T-cell (primary cell): ENCODE data around the gene PRR23E. TPM values are rescaled to one million over a fixed set of nuclear protein-coding genes. Genes with fewer than 3 reads are reported as not detected.

Source experiments
- ATAC-seq, 4 experiments: fragments of 200-7000 bp in 3 of 4; fragments of 150-1000 bp in 1 of 4; cut with Tn5 transposase; replicated peaks in 1 of 4; 1 replicate in 3 of 4; 2 replicates in 1 of 4; pipeline ENCODE4 v1.10.0; 2021; ENCODE audit warnings: moderate library complexity in 3 of 4, mild to moderate bottlenecking in 2 of 4, moderate number of reproducible peaks in 1 of 4
- CTCF ChIA-PET, 2 donors: fragments of 300-600 bp; sonication (Branson Sonifier 250); formaldehyde crosslinking; loops; one replicate each; lab custom pipeline; 2022; ENCODE audit warnings: antibody characterized with exemption in 2 of 2; lab: Charles Lee
- POLR2A ChIA-PET, 2 donors: fragments of 300-600 bp; sonication (Branson Sonifier 250); formaldehyde crosslinking; loops; one replicate each; lab custom pipeline; 2022; ENCODE audit warnings: antibody characterized with exemption in 2 of 2; lab: Charles Lee
- DNase-seq, 35 experiments: peaks; one replicate each; pipeline versions ENCODE4 v3.0.0 to v3.0.0-alpha.2; 2013 to 2023
- H3K27ac ChIP-seq: one replicate; pipeline ENCODE4 v1.5.1; 2013; ENCODE audit warnings: low read length
- H3K27me3 ChIP-seq, 2 experiments: replicated peaks in 1 of 2; 1 replicate in 1 of 2; 2 replicates in 1 of 2; pipeline versions ENCODE4 v1.6.1 to v1.7.0; 2013; ENCODE audit warnings: low read length in 1 of 2, mixed read lengths in 1 of 2; ENCODE audit not compliant: control insufficient read depth in 2 of 2, insufficient read depth in 2 of 2; ENCODE audit errors: extremely low read depth in 1 of 2
- H3K36me3 ChIP-seq, 2 donors: 1 replicate in 1 of 2; 2 replicates in 1 of 2; pipeline versions ENCODE4 v1.6.1 to v1.7.0; 2013; ENCODE audit warnings: low read length in 1 of 2; ENCODE audit not compliant: control insufficient read depth in 2 of 2, insufficient read depth in 1 of 2; ENCODE audit errors: extremely low read depth in 1 of 2
- H3K4me1 ChIP-seq, 2 experiments: 1 replicate in 1 of 2; 2 replicates in 1 of 2; pipeline versions ENCODE4 v1.6.1 to v1.7.0; 2013; ENCODE audit warnings: low read length in 2 of 2, mixed read lengths in 1 of 2; ENCODE audit not compliant: insufficient read depth in 2 of 2, control insufficient read depth in 1 of 2; ENCODE audit errors: extremely low read depth in 1 of 2
- H3K4me3 ChIP-seq, 2 donors: 1 replicate in 1 of 2; 2 replicates in 1 of 2; pipeline versions ENCODE4 v1.5.1 to v1.7.0; 2013; ENCODE audit warnings: mild to moderate bottlenecking in 2 of 2, low read length in 1 of 2, moderate library complexity in 1 of 2; ENCODE audit not compliant: control insufficient read depth in 1 of 2; ENCODE audit errors: extremely low read depth in 1 of 2
- H3K9me3 ChIP-seq: 2 replicates; pipeline ENCODE4 v1.7.0; 2013
- H3K27ac Mint-ChIP-seq, 2 donors: one replicate each; pipeline ENCODE4 v1.8.0; 2020 to 2021; ENCODE audit warnings: mild to moderate bottlenecking in 2 of 2, mixed read lengths in 2 of 2
- H3K27me3 Mint-ChIP-seq, 2 donors: one replicate each; pipeline ENCODE4 v1.8.0; 2021 to 2022; ENCODE audit warnings: mixed read lengths in 2 of 2
- H3K36me3 Mint-ChIP-seq: one replicate; pipeline ENCODE4 v1.8.0; 2021; ENCODE audit warnings: mixed read lengths
- H3K4me1 Mint-ChIP-seq, 3 donors: one replicate each; pipeline ENCODE4 v1.8.0; 2020 to 2022; ENCODE audit warnings: mixed read lengths in 3 of 3, mild to moderate bottlenecking in 1 of 3
- H3K4me3 Mint-ChIP-seq, 3 donors: one replicate each; pipeline ENCODE4 v1.8.0; 2020 to 2022; ENCODE audit warnings: mild to moderate bottlenecking in 3 of 3, mixed read lengths in 3 of 3, moderate library complexity in 3 of 3
- H3K9me3 Mint-ChIP-seq, 3 donors: one replicate each; pipeline ENCODE4 v1.8.0; 2020 to 2022; ENCODE audit warnings: mixed read lengths in 3 of 3
- WGBS: methylation state at CpG from one replicate; pipeline ENCODE4 v1.1.5; 2013; ENCODE audit warnings: missing lambda C conversion rate; ENCODE audit not compliant: insufficient coverage; 5-methylcytosine and 5-hydroxymethylcytosine counted together
- total RNA-seq, 35 experiments: library from RNA in 6 of 35; stranded (reverse) in 6 of 35; fragments of 120-200 nt in 1 of 35; gene quantifications; one replicate each; pipeline versions ENCODE4 v1.2.1 to v1.2.4 and lab custom pipeline; 2013 to 2026

Gene PRR23E
- total RNA-seq, 5 donors from 2014 or later (not counting 1 experiment from before 2014, with no cell fraction given), result not detected

DNA sequence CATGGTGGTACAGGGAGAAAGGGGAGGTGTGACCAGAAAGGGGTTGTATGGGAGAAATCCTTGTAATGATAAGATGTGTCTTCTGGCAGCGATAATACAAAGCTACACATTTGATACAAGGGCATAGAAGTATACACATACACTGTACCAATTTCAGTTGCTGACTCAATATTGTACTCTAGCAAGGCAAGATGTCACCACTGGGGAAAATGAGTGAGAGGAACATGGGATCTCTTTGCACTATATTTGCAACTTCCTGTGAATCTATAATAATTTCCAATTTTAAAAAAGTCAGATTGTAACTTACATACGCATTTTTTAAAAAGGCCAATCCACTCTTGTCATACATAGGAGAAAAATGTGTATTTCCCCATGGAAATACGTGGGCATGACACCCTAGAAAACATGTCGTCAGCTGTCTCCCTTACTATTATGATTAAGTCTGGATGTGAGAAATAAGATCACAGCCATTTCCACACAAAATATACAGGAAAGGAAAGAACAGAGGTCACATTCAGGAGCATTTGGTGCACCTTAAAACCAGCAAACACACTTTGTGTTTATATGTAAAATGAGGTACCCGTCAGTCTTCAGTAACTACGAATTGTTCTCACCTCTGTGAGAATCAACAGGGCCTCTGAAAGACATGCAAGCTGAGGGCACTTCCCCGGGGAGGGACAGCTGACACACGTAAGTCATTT lies 22.9 kb downstream of the PRR23E start:
- WGBS, result 33% methylated on average over 2 of the region's 8 CpGs
- ChIA-PET POLR2A (no interaction called here), CTCF (no interaction called here)
- Histone ChIP-seq H3K27me3 (peaks cover 0 to 28% of the 10 kb centered on the region in 2 experiments), H3K9me3 (no peaks in the 10 kb centered on the region), H3K27ac (no peak overlapping the region), H3K4me1 (no peaks in the 10 kb centered on the region), H3K4me3 (no peak overlapping the region), H3K36me3 (no peaks in the 10 kb centered on the region)
- peaks cover 0 to 8% (median 6%) of the 10 kb centered on the region in 3 donors for H3K4me1 Mint-ChIP-seq
- no peak overlapping the region for H3K27ac Mint-ChIP-seq
- no peak for ATAC-seq
- DNase-seq, result no peak
- H3K27me3 Mint-ChIP-seq, result peaks cover 0 to 28% of the 10 kb centered on the region in 2 donors
- no peaks in the 10 kb centered on the region for H3K36me3 Mint-ChIP-seq
- H3K9me3 Mint-ChIP-seq, result no peaks in the 10 kb centered on the region
- H3K4me3 Mint-ChIP-seq, result no peak overlapping the region

DNA sequence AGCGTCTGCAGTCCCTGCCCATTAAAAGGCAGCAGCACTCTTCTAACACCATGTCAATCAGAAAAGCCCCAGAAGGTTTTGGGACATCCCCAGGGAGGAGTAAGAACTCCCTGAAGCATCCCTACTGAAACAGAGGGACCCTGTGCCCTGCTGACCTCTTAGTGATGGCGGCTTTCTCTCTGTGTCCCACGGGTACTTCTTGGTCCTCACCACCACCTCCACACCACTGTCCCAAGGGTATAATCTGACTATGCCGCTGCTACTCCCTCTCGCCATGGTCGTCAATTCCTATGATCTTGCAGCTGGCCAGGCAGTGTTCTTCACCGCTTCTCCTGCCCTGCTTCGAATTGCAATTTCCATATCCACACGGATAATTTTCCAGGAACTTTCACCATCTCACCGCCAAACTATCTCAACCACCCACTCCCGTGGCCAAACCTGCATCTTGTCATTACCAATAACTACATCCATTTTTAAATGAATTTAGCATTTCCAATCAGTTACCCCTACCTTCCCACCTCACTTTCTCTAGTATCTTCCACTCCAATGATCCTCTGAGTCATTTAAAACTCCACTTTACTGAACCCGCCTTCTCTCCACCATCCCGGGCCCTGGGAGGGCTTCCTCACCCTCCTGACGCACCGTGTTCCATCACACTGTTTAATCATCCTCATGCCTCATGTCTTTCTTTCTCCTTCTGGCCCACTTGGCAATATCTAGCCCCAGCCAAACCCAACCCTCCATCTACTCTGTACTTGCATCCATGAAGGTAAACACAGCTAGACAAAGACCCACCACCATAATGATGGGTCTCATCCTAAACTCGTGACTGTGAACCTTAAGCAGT lies 23.7 kb downstream of the PRR23E start:
- 81% methylated on average over 14 of the region's 16 CpGs for WGBS
- ChIA-PET CTCF (interaction anchor here in 1 of 2 donors (0.6 kb wide), 1 partner anchor 580 kb away, joined by 3 read pairs; no protein-coding TSS in a partner anchor), POLR2A (no interaction called here)
- H3K4me1 Mint-ChIP-seq, result peaks cover 0 to 8% (median 6%) of the 10 kb centered on the region in 3 donors
- H3K4me3 ChIP-seq, result no peak overlapping the region
- ATAC-seq (no peak), DNase-seq (no peak)
- no peak overlapping the region for H3K27ac ChIP-seq
- H3K9me3 Mint-ChIP-seq, result no peaks in the 10 kb centered on the region
- peaks cover 0 to 29% of the 10 kb centered on the region in 2 experiments for H3K27me3 ChIP-seq
- H3K9me3 ChIP-seq, result no peaks in the 10 kb centered on the region
- H3K4me1 ChIP-seq, result no peaks in the 10 kb centered on the region
- H3K27me3 Mint-ChIP-seq, result peaks cover 0 to 28% of the 10 kb centered on the region in 2 donors
- no peaks in the 10 kb centered on the region for H3K36me3 Mint-ChIP-seq
- no peak overlapping the region for H3K27ac Mint-ChIP-seq
- H3K4me3 Mint-ChIP-seq, result no peak overlapping the region
- no peaks in the 10 kb centered on the region for H3K36me3 ChIP-seq

DNA sequence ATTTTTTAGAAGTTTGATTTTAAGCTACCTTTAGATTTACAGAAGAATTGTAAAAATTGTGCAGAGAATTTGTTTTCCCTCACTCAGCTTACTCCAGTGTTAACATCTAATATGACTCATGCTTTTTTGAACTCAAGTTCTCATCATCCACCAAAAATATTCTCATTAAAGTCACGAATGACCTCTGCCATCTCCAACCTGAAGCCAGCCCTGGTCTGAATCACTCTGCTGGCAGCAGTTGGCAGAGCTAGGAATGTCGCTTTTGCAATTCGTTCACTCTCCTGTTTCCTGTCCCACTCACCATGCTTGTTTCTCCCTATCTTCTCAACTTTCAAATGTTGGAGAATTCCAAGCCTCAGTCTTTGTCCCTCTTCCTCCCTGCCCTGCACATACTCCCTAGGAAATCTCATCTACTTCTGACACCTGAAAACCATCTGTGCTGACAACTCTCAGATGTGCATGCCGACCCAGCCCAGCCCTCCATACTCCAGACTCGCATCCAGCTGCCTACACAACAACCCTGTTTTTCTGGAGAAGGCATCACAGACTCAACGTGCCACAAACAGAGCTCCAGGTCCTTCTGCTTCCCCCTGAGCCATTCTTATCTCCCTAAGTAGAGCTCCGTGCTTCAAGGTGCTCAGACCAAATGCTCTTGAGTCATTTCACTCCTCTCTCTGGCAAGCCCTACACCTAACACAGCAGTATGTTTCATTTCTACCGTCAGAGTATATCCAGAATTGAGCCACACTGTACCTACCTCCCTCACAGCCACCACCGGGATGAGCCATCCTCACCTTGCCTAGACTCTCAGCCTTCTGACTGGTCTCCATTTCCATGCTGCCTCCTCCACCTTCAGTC lies 24.9 kb downstream of the PRR23E start:
- H3K4me1 ChIP-seq, result no peaks in the 10 kb centered on the region
- WGBS, result 44% methylated on average over 9 of the region's 9 CpGs
- H3K36me3 ChIP-seq, result no peaks in the 10 kb centered on the region
- DNase-seq, result no peak
- H3K27ac ChIP-seq, result no peak overlapping the region
- H3K4me3 ChIP-seq, result no peak overlapping the region
- ChIA-PET CTCF (interaction anchor here in 1 of 2 donors (0.6 kb wide), 1 partner anchor 581 kb away, joined by 3 read pairs; no protein-coding TSS in a partner anchor), POLR2A (no interaction called here)
- Mint-ChIP-seq H3K4me1 (peaks cover 0 to 8% (median 6%) of the 10 kb centered on the region in 3 donors), H3K4me3 (no peak overlapping the region), H3K36me3 (no peaks in the 10 kb centered on the region), H3K27me3 (peaks cover 0 to 22% of the 10 kb centered on the region in 2 donors), H3K9me3 (no peaks in the 10 kb centered on the region), H3K27ac (no peak overlapping the region)
- H3K27me3 ChIP-seq, result peaks cover 0 to 35% of the 10 kb centered on the region in 2 experiments
- ATAC-seq, result no peak
- H3K9me3 ChIP-seq, result no peaks in the 10 kb centered on the region

DNA sequence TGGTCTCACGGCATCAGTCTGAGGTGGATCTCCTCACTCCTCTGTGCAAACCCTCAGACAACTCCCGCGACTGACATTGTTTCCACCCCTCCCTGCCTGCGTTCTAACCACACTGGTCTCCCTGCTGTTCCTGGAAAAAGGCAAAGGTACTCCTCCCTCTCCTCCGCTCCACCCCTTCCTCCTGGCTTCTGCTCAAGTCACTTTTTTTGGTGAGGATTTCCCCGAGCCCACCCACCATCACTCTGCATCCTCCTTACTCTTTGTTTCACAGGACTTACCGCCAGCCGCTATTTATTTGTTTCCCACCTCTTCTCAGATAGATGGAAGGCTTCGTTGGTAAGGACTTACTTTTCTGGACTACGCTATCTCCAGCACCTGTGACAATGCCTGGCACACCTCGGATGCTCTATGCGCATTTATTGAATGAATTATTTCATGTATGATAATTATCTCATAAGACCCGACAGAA lies 25.6 kb downstream of the PRR23E start:
- Mint-ChIP-seq H3K4me3 (no peak overlapping the region), H3K9me3 (no peaks in the 10 kb centered on the region), H3K27ac (no peak overlapping the region), H3K36me3 (no peaks in the 10 kb centered on the region), H3K27me3 (peaks cover 0 to 19% of the 10 kb centered on the region in 2 donors), H3K4me1 (peaks cover 0 to 8% (median 6%) of the 10 kb centered on the region in 3 donors)
- POLR2A ChIA-PET, result no interaction called here
- no peak for ATAC-seq
- H3K36me3 ChIP-seq, result no peaks in the 10 kb centered on the region
- H3K27me3 ChIP-seq, result peaks cover 0 to 37% of the 10 kb centered on the region in 2 experiments
- H3K4me1 ChIP-seq, result no peaks in the 10 kb centered on the region
- CTCF ChIA-PET, result no interaction called here
- H3K4me3 ChIP-seq, result no peak overlapping the region
- H3K27ac ChIP-seq, result no peak overlapping the region
- no peaks in the 10 kb centered on the region for H3K9me3 ChIP-seq
- no peak for DNase-seq
- 36% methylated on average over 7 of the region's 13 CpGs for WGBS

DNA sequence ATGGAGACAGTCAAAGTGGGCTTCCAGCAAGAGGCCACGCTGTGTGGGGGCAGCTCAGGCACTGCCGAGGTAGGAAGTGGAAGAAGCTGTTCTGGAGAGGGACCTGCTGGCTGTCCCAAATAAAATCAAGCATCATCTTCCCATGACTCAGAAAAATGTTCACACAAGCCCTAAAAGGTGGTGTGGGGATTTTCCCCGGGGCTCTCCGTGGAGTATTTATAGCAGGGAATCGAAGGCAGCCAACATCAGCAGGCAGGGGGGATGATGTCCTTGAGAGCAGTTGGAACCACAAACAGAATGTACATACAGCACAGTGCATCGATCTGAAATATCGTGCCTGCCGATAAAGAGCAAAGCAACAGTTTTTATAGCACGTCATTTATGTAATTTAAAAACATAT lies 27.6 kb downstream of the PRR23E start:
- no peak overlapping the region for H3K27ac ChIP-seq
- Mint-ChIP-seq H3K9me3 (peaks cover 0 to 10% (median 6%) of the 10 kb centered on the region in 3 donors), H3K27ac (no peak overlapping the region), H3K4me3 (no peak overlapping the region), H3K27me3 (peaks cover 0 to 12% of the 10 kb centered on the region in 2 donors), H3K36me3 (no peaks in the 10 kb centered on the region), H3K4me1 (peaks cover 0 to 5% (median 0%) of the 10 kb centered on the region in 3 donors)
- H3K36me3 ChIP-seq, result no peaks in the 10 kb centered on the region
- no peak for DNase-seq
- H3K27me3 ChIP-seq, result peaks cover 0 to 35% of the 10 kb centered on the region in 2 experiments
- no peak for ATAC-seq
- WGBS, result 40% methylated on average over 1 of the region's 9 CpGs
- no peaks in the 10 kb centered on the region for H3K9me3 ChIP-seq
- ChIA-PET POLR2A (no interaction called here), CTCF (no interaction called here)
- H3K4me1 ChIP-seq, result peaks cover 0 to 2% of the 10 kb centered on the region in 2 experiments
- H3K4me3 ChIP-seq, result no peak overlapping the region

DNA sequence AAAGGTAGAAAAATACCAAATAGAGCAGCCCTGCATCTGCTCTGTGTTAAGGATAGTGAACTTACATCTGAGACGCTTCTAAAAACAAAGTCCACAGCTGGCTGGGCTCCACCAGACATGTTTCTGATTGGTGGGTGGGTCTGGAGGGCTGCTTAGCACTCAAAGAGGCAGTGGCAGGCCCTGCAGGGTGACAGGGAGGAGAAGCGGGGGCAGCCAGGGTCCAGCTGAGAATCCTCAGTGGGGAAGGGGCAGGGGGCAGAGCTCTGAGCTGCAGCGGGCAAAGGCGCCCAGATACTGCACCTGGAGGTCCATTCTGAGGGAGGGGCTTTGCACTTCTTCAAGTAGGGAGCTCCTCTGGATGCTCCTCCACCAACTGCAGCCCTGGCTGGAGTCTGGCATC lies 28.1 kb downstream of the PRR23E start:
- no peaks in the 10 kb centered on the region for H3K9me3 ChIP-seq
- Mint-ChIP-seq H3K27ac (no peak overlapping the region), H3K27me3 (peaks cover 5 to 12% of the 10 kb centered on the region in 2 donors), H3K36me3 (no peaks in the 10 kb centered on the region), H3K4me3 (no peak overlapping the region), H3K9me3 (peaks cover 5 to 13% (median 6%) of the 10 kb centered on the region in 3 donors), H3K4me1 (peaks cover 0 to 9% (median 0%) of the 10 kb centered on the region in 3 donors)
- peaks cover 0 to 35% of the 10 kb centered on the region in 2 experiments for H3K27me3 ChIP-seq
- ATAC-seq (no peak), DNase-seq (no peak)
- ChIA-PET POLR2A (no interaction called here), CTCF (no interaction called here)
- no peak overlapping the region for H3K27ac ChIP-seq
- no peak overlapping the region for H3K4me3 ChIP-seq
- WGBS, result 67% methylated on average over 4 of the region's 4 CpGs
- H3K4me1 ChIP-seq, result peaks cover 0 to 2% of the 10 kb centered on the region in 2 experiments
- H3K36me3 ChIP-seq, result no peaks in the 10 kb centered on the region
